Hair follicular keratinocyte (primary cell): ENCODE measurements around the gene HAP1. TPM values are rescaled to one million over a fixed set of nuclear protein-coding genes. Genes with fewer than 3 reads are reported as not detected.

Experiments
- total RNA-seq: library from RNA; depleted of rRNA; stranded (reverse); fragments of >200 nt; gene quantifications from 2 replicates; pipeline ENCODE4 v1.2.3, GENCODE V29; 2015

The HAP1 gene
- total RNA-seq = 1.3 and 1.4 TPM in 2 replicates

DNA sequence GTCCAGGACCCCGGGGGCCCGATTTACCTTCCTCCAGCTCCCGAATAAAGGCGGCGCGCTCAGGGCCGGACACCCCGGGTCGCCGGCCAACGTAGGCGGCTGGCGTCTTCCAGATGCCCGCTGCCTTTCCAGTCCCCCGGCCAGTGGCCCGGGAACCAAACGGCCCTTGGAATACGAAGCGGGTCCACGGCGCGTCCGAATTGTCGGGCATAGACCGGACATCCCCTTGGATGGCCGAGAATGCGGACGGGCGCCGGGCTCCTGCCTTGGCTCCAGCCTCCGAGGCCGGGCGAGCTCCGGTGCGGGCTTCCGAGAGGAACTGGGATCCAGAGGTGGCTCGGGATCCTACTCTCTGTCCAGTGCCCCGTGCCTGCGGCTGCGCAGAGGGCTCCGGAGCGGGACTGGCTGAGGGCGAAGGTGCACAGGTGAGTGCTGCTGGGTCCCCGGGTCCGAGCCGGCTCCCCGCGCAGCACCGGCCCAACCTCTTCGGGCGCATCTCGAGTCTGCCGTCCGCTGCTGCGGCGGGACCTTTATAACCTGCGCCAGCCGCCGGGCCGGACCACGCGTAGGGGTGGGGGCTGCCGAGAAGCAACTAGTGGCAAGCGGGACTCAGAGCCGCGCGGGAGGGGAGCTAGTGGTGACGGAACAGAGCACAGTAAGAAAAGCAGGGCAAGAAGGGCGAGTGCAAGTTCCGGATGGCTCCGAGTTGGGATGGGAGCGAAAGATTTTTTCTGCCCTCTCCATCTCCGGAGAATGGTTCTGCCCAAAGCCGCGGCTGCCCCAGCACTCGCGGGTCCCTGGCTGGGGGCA, at the start of gene HAP1:
Gene HAP1, minus strand, starts transcription at position 505 of the 810 bp plus-strand sequence. Its CDS starts 9 bp downstream, at position 496.

DNA sequence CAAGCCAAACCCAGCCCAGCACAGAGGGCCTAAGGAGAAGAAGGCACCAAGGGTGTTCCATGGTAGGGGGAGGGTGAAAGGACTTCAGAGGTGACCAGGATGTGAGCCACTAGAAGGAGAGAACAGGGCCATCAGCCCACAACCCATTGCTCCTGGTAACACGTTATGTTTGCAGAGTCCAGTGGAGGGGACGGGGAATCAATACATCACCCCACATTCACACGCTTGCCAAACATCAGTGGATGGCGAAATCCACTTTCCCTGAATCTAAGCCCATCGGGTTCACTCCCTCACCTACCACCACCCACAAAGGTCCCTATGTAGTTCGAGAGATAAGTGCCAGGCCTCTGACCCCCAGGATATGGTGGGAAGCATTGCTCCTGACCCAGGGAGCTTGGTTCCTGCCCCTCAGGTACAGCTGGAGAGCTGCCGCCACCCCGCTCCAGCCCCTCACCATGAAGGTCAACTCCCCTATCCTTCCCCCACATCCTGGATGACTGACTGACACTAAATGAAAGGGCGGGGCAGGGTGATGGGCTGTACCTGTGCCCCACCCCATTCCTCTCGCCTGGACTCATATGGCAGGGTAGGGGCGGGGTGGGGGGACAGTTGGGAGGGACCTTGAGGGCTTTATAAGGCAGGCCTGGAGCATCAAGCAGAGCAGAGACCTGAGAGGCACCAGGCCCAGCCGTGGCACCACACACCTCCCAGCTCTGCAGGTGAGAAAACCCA, 22.6 kb downstream of the HAP1 start, which contains the start of gene GAST:
Gene GAST, plus strand, starts transcription at position 663 of the 732 bp plus-strand sequence. CDS start 3,106 bp downstream, outside the sequence.

DNA sequence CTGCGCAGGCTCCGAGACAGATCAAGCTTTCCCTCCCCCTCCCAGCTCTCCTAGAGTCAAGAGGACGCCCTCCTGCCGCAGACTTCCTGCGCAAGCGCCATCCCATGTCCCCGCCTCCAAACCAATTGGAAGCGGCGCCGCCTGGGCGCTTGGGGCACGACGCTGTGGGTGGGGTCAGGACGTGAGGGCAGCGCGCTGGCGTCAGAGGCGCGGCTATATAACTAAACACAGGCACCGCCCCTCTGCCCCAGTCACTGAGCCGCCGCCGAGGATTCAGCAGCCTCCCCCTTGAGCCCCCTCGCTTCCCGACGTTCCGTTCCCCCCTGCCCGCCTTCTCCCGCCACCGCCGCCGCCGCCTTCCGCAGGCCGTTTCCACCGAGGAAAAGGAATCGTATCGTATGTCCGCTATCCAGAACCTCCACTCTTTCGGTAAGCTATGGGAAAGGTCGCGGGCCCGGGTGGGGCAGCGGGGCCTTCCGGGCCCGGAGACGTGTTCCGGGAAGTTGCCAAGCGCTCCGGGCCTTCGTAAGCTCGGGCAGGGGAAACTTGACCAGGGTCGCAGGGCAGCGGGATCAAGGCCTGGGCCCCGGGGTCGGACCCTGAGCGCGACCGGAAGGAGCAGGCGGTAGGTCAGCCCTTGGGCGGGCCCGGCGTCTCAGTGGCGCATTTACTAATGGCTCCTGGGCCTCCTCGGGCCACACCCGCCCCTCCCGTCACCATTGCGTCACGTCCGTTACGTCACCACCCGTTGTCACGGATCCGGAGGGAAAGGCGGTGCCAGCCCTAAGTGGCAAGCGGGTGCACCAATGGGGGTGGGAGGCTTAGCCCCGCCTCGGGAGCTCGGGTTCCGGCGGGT, 45.6 kb downstream of the HAP1 start, which contains the start of gene EIF1:
Gene EIF1, plus strand, starts transcription at position 245 of the 856 bp plus-strand sequence. Its CDS starts 154 bp downstream, at position 399.

Other genes starting within 250 kb of the HAP1 start
- not detected in 2 replicates for gene KRT36, start 244.7 kb downstream of the HAP1 start, total RNA-seq
- gene KRT13, start 229.0 kb downstream of the HAP1 start, total RNA-seq = not detected in 2 replicates
- 23.0 and 62.9 TPM in 2 replicates for gene KRT15, start 215.8 kb downstream of the HAP1 start, total RNA-seq
- 9.8 and 30.4 TPM in 2 replicates for gene KRT19, start 206.3 kb downstream of the HAP1 start, total RNA-seq
- gene KRT9, start 162.6 kb downstream of the HAP1 start, total RNA-seq = 0.23 and 0.61 TPM in 2 replicates
- gene KRT14, start 147.7 kb downstream of the HAP1 start, total RNA-seq = 10,563 and 10,587 TPM in 2 replicates
- gene KRT16, start 121.9 kb downstream of the HAP1 start, total RNA-seq = 260 and 387 TPM in 2 replicates
- gene KRT17, start 110.1 kb downstream of the HAP1 start, total RNA-seq = 10,873 and 11,761 TPM in 2 replicates
- gene EIF1, start 45.8 kb downstream of the HAP1 start, total RNA-seq = 117 and 140 TPM in 2 replicates
- gene GAST, start 22.3 kb downstream of the HAP1 start, total RNA-seq = not detected in 2 replicates
- gene JUP, start 52.1 kb upstream of the HAP1 start, total RNA-seq = 457 and 666 TPM in 2 replicates
- gene P3H4, start 77.3 kb upstream of the HAP1 start, total RNA-seq = 13.5 and 14.7 TPM in 2 replicates
- 12.1 and 21.3 TPM in 2 replicates for gene FKBP10, start 78.4 kb upstream of the HAP1 start, total RNA-seq
- 35.8 and 49.7 TPM in 2 replicates for gene NT5C3B, start 101.6 kb upstream of the HAP1 start, total RNA-seq
- 1.0 TPM in 1 of 2 replicates, not detected in the other for gene KLHL10, start 103.2 kb upstream of the HAP1 start, total RNA-seq
- 13.3 and 15.9 TPM in 2 replicates for gene KLHL11, start 130.8 kb upstream of the HAP1 start, total RNA-seq
- gene ACLY, start 184.3 kb upstream of the HAP1 start, total RNA-seq = 279 and 333 TPM in 2 replicates
- gene ODAD4, start 196.0 kb upstream of the HAP1 start, total RNA-seq = 0.39 and 1.6 TPM in 2 replicates
- 27.3 and 38.2 TPM in 2 replicates for gene CNP, start 232.2 kb upstream of the HAP1 start, total RNA-seq